ENCODE data around the gene ST3GAL3.

ST3GAL3 gene

DNA sequence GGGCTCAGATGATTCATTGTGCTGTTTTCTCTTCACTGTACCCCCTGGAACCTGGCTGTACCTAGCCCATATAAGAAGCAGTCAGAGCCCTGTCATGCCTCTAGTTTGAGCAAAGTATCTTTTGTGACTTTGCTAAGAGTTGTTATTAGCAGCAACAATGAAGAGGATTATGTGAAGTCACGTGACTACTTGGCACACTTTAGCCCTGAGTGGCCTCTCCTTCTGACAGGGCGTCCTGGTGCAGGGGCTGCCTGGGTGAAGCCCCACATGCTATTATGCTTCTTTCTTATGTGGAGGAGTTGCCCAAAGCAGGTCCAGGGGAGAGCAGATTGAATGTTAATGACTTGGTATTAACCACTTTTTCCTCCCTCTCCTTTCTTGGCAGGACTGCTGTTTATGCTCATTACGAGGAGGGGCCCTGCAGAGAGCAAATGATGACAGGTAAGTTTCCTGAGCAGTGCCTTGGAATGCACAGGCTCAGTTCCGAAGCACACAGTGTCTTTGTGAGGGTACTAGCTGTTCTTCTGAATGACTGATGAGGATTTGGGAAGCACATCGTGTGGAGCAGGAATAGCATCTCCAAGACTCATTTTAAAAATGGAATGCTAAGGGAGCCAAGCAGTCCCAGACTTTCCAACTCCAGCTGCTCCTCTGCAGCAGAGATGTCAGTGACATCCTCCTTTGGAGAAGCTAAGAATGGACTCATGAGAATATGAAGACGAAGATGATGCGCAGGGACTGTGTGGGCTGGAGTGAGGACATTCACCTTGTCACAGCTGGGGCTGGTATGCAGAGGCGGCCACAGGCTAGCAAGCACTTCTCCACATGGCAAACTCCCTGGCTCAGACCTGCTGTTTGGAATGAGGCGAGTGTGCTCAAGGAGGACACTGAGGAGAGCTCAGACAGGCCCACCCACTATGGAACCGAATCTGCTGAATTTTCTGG, 15.2 kb upstream of the ST3GAL3 start:
- no peak overlapping the region for H3K9ac ChIP-seq (ENCODE audit: low read depth, low read length)
- H2AFZ ChIP-seq (ENCODE audit: low read depth, low read length), result no peak overlapping the region
- no peaks in the 10 kb centered on the region for H3K79me2 ChIP-seq (ENCODE audit: insufficient read depth, low read length)
- no peaks in the 10 kb centered on the region for H3K9me3 ChIP-seq (ENCODE audit: insufficient read depth, low read length, severe bottlenecking)
- TF ChIP-seq EZH2 (IDR thresholded peaks at IDR 0.05; ENCODE audit: borderline replicate concordance, low read depth, low read length, severe bottlenecking), result no peak
- TF ChIP-seq, protein P1, sequence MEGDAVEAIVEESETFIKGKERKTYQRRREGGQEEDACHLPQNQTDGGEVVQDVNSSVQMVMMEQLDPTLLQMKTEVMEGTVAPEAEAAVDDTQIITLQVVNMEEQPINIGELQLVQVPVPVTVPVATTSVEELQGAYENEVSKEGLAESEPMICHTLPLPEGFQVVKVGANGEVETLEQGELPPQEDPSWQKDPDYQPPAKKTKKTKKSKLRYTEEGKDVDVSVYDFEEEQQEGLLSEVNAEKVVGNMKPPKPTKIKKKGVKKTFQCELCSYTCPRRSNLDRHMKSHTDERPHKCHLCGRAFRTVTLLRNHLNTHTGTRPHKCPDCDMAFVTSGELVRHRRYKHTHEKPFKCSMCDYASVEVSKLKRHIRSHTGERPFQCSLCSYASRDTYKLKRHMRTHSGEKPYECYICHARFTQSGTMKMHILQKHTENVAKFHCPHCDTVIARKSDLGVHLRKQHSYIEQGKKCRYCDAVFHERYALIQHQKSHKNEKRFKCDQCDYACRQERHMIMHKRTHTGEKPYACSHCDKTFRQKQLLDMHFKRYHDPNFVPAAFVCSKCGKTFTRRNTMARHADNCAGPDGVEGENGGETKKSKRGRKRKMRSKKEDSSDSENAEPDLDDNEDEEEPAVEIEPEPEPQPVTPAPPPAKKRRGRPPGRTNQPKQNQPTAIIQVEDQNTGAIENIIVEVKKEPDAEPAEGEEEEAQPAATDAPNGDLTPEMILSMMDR (IDR thresholded peaks at IDR 0.05; ENCODE audit: borderline replicate concordance, extremely low read depth, low read length, poor library complexity, severe bottlenecking), result no peak
- no peaks in the 10 kb centered on the region for H3K4me1 ChIP-seq (ENCODE audit: insufficient read depth, low read length)
- no peaks in the 10 kb centered on the region for H3K27me3 ChIP-seq (ENCODE audit: insufficient read depth, low read length, poor library complexity)
- ATAC-seq (ENCODE audit: insufficient read depth, low read depth) (no peak), DNase-seq (no peak)
- no peak overlapping the region for H3K4me2 ChIP-seq (ENCODE audit: insufficient read depth, low read length)
- no peak overlapping the region for H3K4me3 ChIP-seq (ENCODE audit: low read depth in 1 of 2, low read length in 2 of 2)
- no peaks in the 10 kb centered on the region for H4K20me1 ChIP-seq (ENCODE audit: insufficient read depth, low read length)
- H3K27ac ChIP-seq (ENCODE audit: low read length), result no peak overlapping the region
- peaks cover 99% of the 10 kb centered on the region for H3K36me3 ChIP-seq (ENCODE audit: insufficient read depth, low read length)

DNA sequence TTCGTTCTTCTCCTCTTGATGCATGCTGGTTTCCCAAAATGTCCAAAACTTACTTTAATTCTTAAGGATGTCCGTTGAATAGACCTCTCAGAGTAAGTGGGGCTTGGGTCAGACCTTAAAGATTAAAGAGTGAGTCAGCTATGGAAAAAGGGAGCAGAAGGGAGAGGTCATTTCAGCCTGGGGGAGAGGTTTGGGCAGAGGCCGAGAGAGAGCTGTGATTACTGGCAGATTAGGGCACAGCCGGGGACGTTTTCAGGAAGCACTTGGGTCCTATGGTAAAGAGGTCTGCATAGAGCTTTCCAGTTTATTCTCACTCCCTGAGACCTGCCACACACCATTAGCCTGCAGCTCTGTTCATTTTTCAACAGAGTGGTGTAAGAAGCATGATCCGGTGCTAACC, 14.0 kb upstream of the ST3GAL3 start:
- Histone ChIP-seq H3K27me3 (ENCODE audit: insufficient read depth, low read length, poor library complexity) (no peaks in the 10 kb centered on the region), H3K4me3 (ENCODE audit: low read depth in 1 of 2, low read length in 2 of 2) (no peak overlapping the region), H3K4me2 (ENCODE audit: insufficient read depth, low read length) (no peak overlapping the region), H3K79me2 (ENCODE audit: insufficient read depth, low read length) (no peaks in the 10 kb centered on the region), H3K36me3 (ENCODE audit: insufficient read depth, low read length) (peaks cover 99% of the 10 kb centered on the region), H3K4me1 (ENCODE audit: insufficient read depth, low read length) (no peaks in the 10 kb centered on the region), H2AFZ (ENCODE audit: low read depth, low read length) (no peak overlapping the region), H3K9me3 (ENCODE audit: insufficient read depth, low read length, severe bottlenecking) (no peaks in the 10 kb centered on the region), H4K20me1 (ENCODE audit: insufficient read depth, low read length) (no peaks in the 10 kb centered on the region), H3K27ac (ENCODE audit: low read length) (no peak overlapping the region), H3K9ac (ENCODE audit: low read depth, low read length) (no peak overlapping the region)
- no peak for TF ChIP-seq EZH2 (IDR thresholded peaks at IDR 0.05; ENCODE audit: borderline replicate concordance, low read depth, low read length, severe bottlenecking)
- TF ChIP-seq, protein P1 (IDR thresholded peaks at IDR 0.05; ENCODE audit: borderline replicate concordance, extremely low read depth, low read length, poor library complexity, severe bottlenecking), result no peak
- ATAC-seq (ENCODE audit: insufficient read depth, low read depth) (no peak), DNase-seq (no peak)

DNA sequence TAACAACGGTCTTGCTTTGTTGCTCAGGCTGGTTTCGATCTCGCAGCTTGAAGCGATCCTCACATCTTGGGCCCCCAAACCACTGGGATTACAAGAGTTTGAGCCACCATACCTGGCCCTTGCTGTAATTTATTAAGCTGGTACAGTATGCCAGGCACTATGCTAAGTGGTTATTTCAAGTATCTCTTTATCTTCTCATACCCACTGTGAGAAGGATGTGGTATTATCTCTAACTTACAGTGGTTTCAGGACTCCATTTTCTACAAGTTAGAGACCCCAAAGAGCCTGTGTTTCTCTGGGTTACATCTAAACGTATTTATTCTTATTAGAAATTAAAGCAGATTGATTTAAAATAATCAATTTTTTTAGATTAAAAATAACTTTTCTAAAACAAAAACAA, 8.1 kb upstream of the ST3GAL3 start:
- ATAC-seq (ENCODE audit: insufficient read depth, low read depth), result peak; percentile 37; the same call in 1 of the 3 replicates

More for the DNA sequence above, 8.1 kb upstream of the ST3GAL3 start:
- H4K20me1 ChIP-seq (ENCODE audit: insufficient read depth, low read length), result peaks cover 2% of the 10 kb centered on the region; the same call in 1 of the 2 replicates
- H3K4me2 ChIP-seq (ENCODE audit: insufficient read depth, low read length), result no peak overlapping the region
- no peak overlapping the region for H3K4me3 ChIP-seq (ENCODE audit: low read depth in 1 of 2, low read length in 2 of 2)
- no peak overlapping the region for H2AFZ ChIP-seq (ENCODE audit: low read depth, low read length)
- peaks cover 94% of the 10 kb centered on the region for H3K36me3 ChIP-seq (ENCODE audit: insufficient read depth, low read length)
- H3K4me1 ChIP-seq (ENCODE audit: insufficient read depth, low read length), result no peaks in the 10 kb centered on the region
- TF ChIP-seq, protein P1 (IDR thresholded peaks at IDR 0.05; ENCODE audit: borderline replicate concordance, extremely low read depth, low read length, poor library complexity, severe bottlenecking), result no peak
- TF ChIP-seq EZH2 (IDR thresholded peaks at IDR 0.05; ENCODE audit: borderline replicate concordance, low read depth, low read length, severe bottlenecking), result no peak
- H3K9ac ChIP-seq (ENCODE audit: low read depth, low read length), result no peak overlapping the region
- no peak for DNase-seq
- H3K9me3 ChIP-seq (ENCODE audit: insufficient read depth, low read length, severe bottlenecking), result no peaks in the 10 kb centered on the region
- H3K79me2 ChIP-seq (ENCODE audit: insufficient read depth, low read length), result no peaks in the 10 kb centered on the region
- H3K27me3 ChIP-seq (ENCODE audit: insufficient read depth, low read length, poor library complexity), result no peaks in the 10 kb centered on the region
- H3K27ac ChIP-seq (ENCODE audit: low read length), result no peak overlapping the region

Measured in DND-41 (cell line).